H1 (cell line): ENCODE measurements around the gene PRSS16. TPM values are rescaled to one million over a fixed set of nuclear protein-coding genes. Genes with fewer than 3 reads are reported as not detected.

Source experiments
- CTCF ChIA-PET: fragments of 300-600 bp; sonication (Branson Sonifier 250); formaldehyde crosslinking; loops from one replicate; lab custom pipeline; 2021; ENCODE audit not compliant: partially characterized antibody; lab: Charles Lee
- POLR2A ChIA-PET: fragments of 300-600 bp; sonication (Branson Sonifier 250); formaldehyde crosslinking; loops from one replicate; lab custom pipeline; 2021; ENCODE audit warnings: inconsistent platforms; ENCODE audit not compliant: partially characterized antibody; lab: Charles Lee
- DNase-seq, 2 experiments: peaks; one replicate each; pipeline versions ENCODE4 v3.0.0 to v3.0.0-alpha.2; 2010 to 2022; ENCODE audit warnings: low spot score in 2 of 2, low read depth in 1 of 2, mixed read lengths in 1 of 2
- FAIRE-seq: peaks from 2 replicates; lab custom pipeline; 2011; peaks lifted over from hg19 to GRCh38; lab: Jason Lieb, UNC
- H2AFZ ChIP-seq: 2 replicates; pipeline ENCODE4 v1.8.1; 2012; ENCODE audit warnings: low read length, inconsistent platforms
- H2AK5ac ChIP-seq: 2 replicates; pipeline ENCODE4 v1.6.1; 2013; ENCODE audit warnings: low read depth, low read length
- H2BK120ac ChIP-seq: replicated peaks from 2 replicates; pipeline ENCODE3; 2013; ENCODE audit warnings: low read depth, low read length, inconsistent platforms
- H2BK12ac ChIP-seq: 2 replicates; pipeline ENCODE4 v1.6.1; 2013; ENCODE audit warnings: low read depth, low read length
- H2BK15ac ChIP-seq: 2 replicates; pipeline ENCODE4 v1.6.1; 2013; ENCODE audit warnings: low read length
- H2BK20ac ChIP-seq: 2 replicates; pipeline ENCODE4 v1.6.1; 2013; ENCODE audit warnings: low read length
- H2BK5ac ChIP-seq: 2 replicates; pipeline ENCODE4 v1.6.1; 2013; ENCODE audit warnings: low read depth, low read length
- H3K14ac ChIP-seq: 2 replicates; pipeline ENCODE4 v1.6.1; 2013; ENCODE audit warnings: inconsistent platforms; ENCODE audit not compliant: insufficient read length
- H3K18ac ChIP-seq: 2 replicates; pipeline ENCODE4 v1.6.1; 2013; ENCODE audit warnings: low read length; ENCODE audit errors: extremely low read depth
- H3K23ac ChIP-seq: 2 replicates; pipeline ENCODE4 v1.6.1; 2013; ENCODE audit warnings: inconsistent platforms; ENCODE audit not compliant: insufficient read length
- H3K23me2 ChIP-seq: 2 replicates; pipeline ENCODE4 v1.6.1; 2013; ENCODE audit warnings: low read depth, low read length
- H3K27ac ChIP-seq: 2 replicates; pipeline ENCODE4 v1.6.1; 2011; ENCODE audit warnings: low read depth, low read length, inconsistent platforms
- H3K27me3 ChIP-seq, 4 experiments: replicated peaks in 1 of 4; 1 replicate in 1 of 4; 2 replicates in 3 of 4; pipeline versions ENCODE4 v1.6.1 to v1.8.1; 2011 to 2013; ENCODE audit warnings: low read length in 3 of 4, mild to moderate bottlenecking in 3 of 4, inconsistent platforms in 2 of 4, mixed read lengths in 2 of 4, moderate library complexity in 1 of 4; ENCODE audit not compliant: control insufficient read depth in 3 of 4, insufficient read depth in 3 of 4; ENCODE audit errors: extremely low read depth in 1 of 4
- H3K36me3 ChIP-seq, 4 experiments: 2 replicates each; pipeline versions ENCODE4 v1.6.1 to v1.8.1; 2011 to 2013; ENCODE audit warnings: mild to moderate bottlenecking in 4 of 4, low read length in 3 of 4, moderate library complexity in 2 of 4, control low read depth in 1 of 4, inconsistent platforms in 1 of 4; ENCODE audit not compliant: insufficient read depth in 4 of 4, control insufficient read depth in 2 of 4
- H3K4ac ChIP-seq: replicated peaks from 2 replicates; pipeline ENCODE3; 2013; ENCODE audit warnings: low read length, low read depth, mixed read lengths, inconsistent platforms; ENCODE audit not compliant: insufficient read length
- H3K4me1 ChIP-seq, 4 experiments: replicated peaks in 1 of 4; 1 replicate in 1 of 4; 2 replicates in 3 of 4; pipeline versions ENCODE4 v1.6.1 to v1.8.1; 2011 to 2013; ENCODE audit warnings: low read length in 3 of 4, inconsistent platforms in 2 of 4, mixed read lengths in 1 of 4; ENCODE audit not compliant: insufficient read depth in 4 of 4, control insufficient read depth in 3 of 4
- H3K4me2 ChIP-seq, 2 experiments: 2 replicates each; pipeline versions ENCODE4 v1.6.1 to v1.8.1; 2011 to 2013; ENCODE audit warnings: low read depth in 2 of 2, low read length in 2 of 2, control low read depth in 1 of 2, inconsistent platforms in 1 of 2, mild to moderate bottlenecking in 1 of 2; ENCODE audit not compliant: insufficient read depth in 1 of 2
- H3K4me3 ChIP-seq, 4 experiments: fragments of 200-600, 300-600 bp in 1 of 4; sonication (generic), shearing (Covaris generic), sonication (Bioruptor Twin) in 1 of 4; 2 replicates each; pipeline versions ENCODE4 v1.5.1 to v1.8.1; 2011 to 2016; ENCODE audit warnings: low read length in 4 of 4, low read depth in 3 of 4, control low read depth in 2 of 4, inconsistent platforms in 2 of 4, mild to moderate bottlenecking in 2 of 4, mixed read lengths in 1 of 4, moderate library complexity in 1 of 4; ENCODE audit not compliant: insufficient read depth in 2 of 4; ENCODE audit errors: extremely low read depth in 1 of 4
- H3K56ac ChIP-seq: replicated peaks from 2 replicates; pipeline ENCODE3; 2013; ENCODE audit warnings: low read depth, mild to moderate bottlenecking, mixed read lengths, low read length, inconsistent platforms; ENCODE audit not compliant: insufficient read length
- H3K79me1 ChIP-seq: 2 replicates; pipeline ENCODE4 v1.6.1; 2013; ENCODE audit warnings: low read depth, low read length, control low read depth
- H3K79me2 ChIP-seq, 2 experiments: 2 replicates each; pipeline versions ENCODE4 v1.6.1 to v1.8.1; 2012 to 2013; ENCODE audit warnings: low read length in 2 of 2, mild to moderate bottlenecking in 2 of 2, inconsistent platforms in 1 of 2; ENCODE audit not compliant: insufficient read depth in 2 of 2, control insufficient read depth in 1 of 2
- H3K9ac ChIP-seq, 4 experiments: replicated peaks in 1 of 4; 1 replicate in 1 of 4; 2 replicates in 3 of 4; pipeline versions ENCODE4 v1.6.1 to v1.8.1; 2011 to 2013; ENCODE audit warnings: low read depth in 3 of 4, low read length in 3 of 4, control low read depth in 2 of 4, mild to moderate bottlenecking in 2 of 4, moderate library complexity in 2 of 4, inconsistent platforms in 1 of 4; ENCODE audit errors: extremely low read depth in 1 of 4
- H3K9me3 ChIP-seq, 2 experiments: 2 replicates each; pipeline versions ENCODE4 v1.6.1 to v1.8.1; 2012 to 2013; ENCODE audit warnings: mild to moderate bottlenecking in 2 of 2, moderate library complexity in 2 of 2, control low read depth in 1 of 2, inconsistent platforms in 1 of 2, low read depth in 1 of 2, low read length in 1 of 2, mixed read lengths in 1 of 2; ENCODE audit not compliant: insufficient read depth in 2 of 2
- H4K20me1 ChIP-seq, 2 experiments: replicated peaks in 1 of 2; 2 replicates each; pipeline versions ENCODE3 to v1.8.1; 2011 to 2013; ENCODE audit warnings: inconsistent platforms in 2 of 2, low read length in 2 of 2, mild to moderate bottlenecking in 1 of 2; ENCODE audit not compliant: insufficient read depth in 2 of 2, control insufficient read depth in 1 of 2
- H4K5ac ChIP-seq: 2 replicates; pipeline ENCODE4 v1.6.1; 2013; ENCODE audit warnings: low read length, low read depth, mixed read lengths, inconsistent platforms; ENCODE audit not compliant: insufficient read length
- H4K8ac ChIP-seq: 2 replicates; pipeline ENCODE4 v1.8.0; 2013; ENCODE audit warnings: mild to moderate bottlenecking, moderate library complexity, low read length, inconsistent platforms; ENCODE audit not compliant: insufficient read depth; ENCODE audit errors: extremely low read depth
- H4K91ac ChIP-seq: replicated peaks from 2 replicates; pipeline ENCODE3; 2013; ENCODE audit warnings: low read length, mixed read lengths, inconsistent platforms; ENCODE audit not compliant: insufficient read length
- ASH2L ChIP-seq: fragments of 200-600, 300-600 bp; sonication (generic); IDR thresholded peaks from one replicate; pipeline ENCODE4 v1.7.1; 2017; ENCODE audit warnings: low read length
- CHD1 ChIP-seq: IDR thresholded peaks from 2 replicates; pipeline ENCODE4 v1.6.1; 2012; ENCODE audit warnings: low read depth, low read length, improper control_type of control experiment
- KDM4A ChIP-seq: IDR thresholded peaks from one replicate; pipeline ENCODE4 v1.7.1; 2012; ENCODE audit warnings: low read depth, mild to moderate bottlenecking, moderate library complexity, low read length, inconsistent platforms; ENCODE audit not compliant: severe bottlenecking
- PHF8 ChIP-seq: fragments of 200-600 bp; sonication (generic); conservative IDR thresholded peaks from 2 replicates; pipeline ENCODE4 v1.7.1; 2012; ENCODE audit warnings: low read depth, mild to moderate bottlenecking, inconsistent platforms, low read length, moderate library complexity
- POLR2A ChIP-seq, 2 experiments: IDR thresholded peaks; 1 replicate in 1 of 2; 2 replicates in 1 of 2; pipeline ENCODE4 v1.6.1; 2011; ENCODE audit warnings: low read depth in 2 of 2, low read length in 2 of 2, mild to moderate bottlenecking in 2 of 2; ENCODE audit errors: control extremely low read depth in 1 of 2
- SUZ12 ChIP-seq: fragments of 200-600 bp; sonication (generic); IDR thresholded peaks from 2 replicates; pipeline ENCODE4 v1.6.1; 2012; ENCODE audit warnings: mild to moderate bottlenecking, inconsistent platforms, low read length, moderate library complexity, mixed read lengths
- TAF1 ChIP-seq: IDR thresholded peaks from 2 replicates; pipeline ENCODE4 v1.6.1; 2011; ENCODE audit warnings: mild to moderate bottlenecking, low read depth, low read length
- YY1 ChIP-seq: IDR thresholded peaks from 2 replicates; pipeline ENCODE4 v1.6.1; 2011; ENCODE audit warnings: low read depth, mild to moderate bottlenecking, low read length
- WGBS, 2 experiments: shearing (Covaris generic) in 1 of 2; methylation state at CpG; one replicate each; pipeline versions ENCODE4 v1.1.6 to v1.1.7; 2013 to 2015; ENCODE audit warnings: low lambda C conversion rate in 2 of 2, mixed read lengths in 2 of 2, inconsistent platforms in 1 of 2, low coverage in 1 of 2, missing lambda C conversion rate in 1 of 2; ENCODE audit not compliant: insufficient replicate concordance in 2 of 2, insufficient coverage in 1 of 2, insufficient read length in 1 of 2; ENCODE audit errors: extremely low coverage in 1 of 2, missing lambda C conversion rate in 1 of 2; 5-methylcytosine and 5-hydroxymethylcytosine counted together
- polyA plus RNA-seq, 7 experiments: library from polyadenylated mRNA; depleted of rRNA in 3 of 7; stranded (reverse) in 5 of 7; unstranded in 2 of 7; fragments of >200 nt in 5 of 7; fragments of 200-250 nt in 2 of 7; gene quantifications; 1 replicate in 5 of 7; 2 replicates in 1 of 7; 4 replicates in 1 of 7; pipeline versions ENCODE4 v1.2.1 to v1.2.3, GENCODE V29; 2011 to 2013; ENCODE audit warnings: missing spikeins in 2 of 7, mixed read lengths in 2 of 7
- total RNA-seq: library from RNA; stranded (reverse); fragmentation: NEBNext Ultra II Directional; extraction: Animal tissue kit (Norgen Biotek cat#: 25700); gene quantifications from 2 replicates; pipeline ENCODE4 v1.2.1, GENCODE V29; 2021
- TF ChIP-seq, protein P1 (sequence below): IDR thresholded peaks from 2 replicates; pipeline ENCODE4 v1.6.1; 2012; ENCODE audit warnings: inconsistent platforms
- TF ChIP-seq, protein P2 (sequence below): IDR thresholded peaks from 2 replicates; pipeline ENCODE4 v1.6.1; 2012; ENCODE audit warnings: inconsistent platforms

The PRSS16 gene
- total and polyA plus RNA-seq, 2 of the 8 experiments (the other 6 are each of a cell fraction or from before 2014, with no cell fraction given) = 20.2 to 38.9 TPM

DNA sequence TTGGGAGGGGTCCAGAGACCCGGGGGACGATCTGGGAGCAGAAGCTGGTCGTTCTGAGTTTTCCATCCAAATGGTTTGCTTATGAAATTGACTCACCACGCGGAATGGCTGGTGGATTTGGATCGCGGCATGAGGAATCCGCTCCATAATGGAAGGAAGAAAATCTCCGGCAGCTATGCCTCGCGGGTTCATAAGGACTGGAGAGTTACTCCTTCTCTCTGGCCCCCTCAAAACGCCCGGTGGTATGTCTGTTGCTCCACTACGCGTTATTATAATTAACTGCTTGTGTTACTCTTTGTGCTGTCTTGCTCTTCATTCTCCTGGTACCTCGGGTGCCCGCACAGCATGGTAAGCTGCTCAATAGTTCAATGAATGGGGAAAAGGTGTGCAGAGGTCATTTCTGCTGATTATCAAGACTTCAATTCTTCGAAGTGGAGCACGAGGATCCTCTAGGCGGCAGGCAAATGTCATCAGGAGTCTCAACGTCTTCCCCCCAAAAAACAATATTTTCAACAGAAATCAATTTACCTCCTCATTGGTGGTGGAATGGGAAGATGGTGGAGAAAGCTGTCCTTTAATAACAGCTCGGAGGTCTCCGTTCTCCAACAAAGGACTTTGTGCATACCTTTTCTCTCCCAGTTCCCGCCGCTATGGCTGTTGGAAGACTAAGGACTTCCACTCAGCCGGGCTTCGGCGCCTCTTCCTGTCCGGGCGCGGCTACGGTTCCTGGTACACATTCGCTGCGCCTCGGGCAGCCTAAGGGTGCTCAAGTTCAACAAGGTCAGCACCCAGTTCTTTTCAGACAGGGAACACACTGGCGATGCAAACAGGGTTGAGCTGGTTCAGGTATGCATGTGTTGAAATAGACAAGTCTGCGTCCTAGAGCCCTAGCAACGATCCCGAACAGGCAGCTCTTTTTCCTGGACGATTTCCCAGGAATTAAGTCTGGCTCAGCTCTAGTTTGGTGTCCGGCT, 9.2 kb upstream of the PRSS16 start:
- no peak for FAIRE-seq
- peak; percentile 49; the same call in 1 of the 2 replicates for TF ChIP-seq TAF1
- 0 out of 2 replicates have a peak, but pooled peaks have one; percentile 3 for TF ChIP-seq YY1
- TF ChIP-seq, protein P1, sequence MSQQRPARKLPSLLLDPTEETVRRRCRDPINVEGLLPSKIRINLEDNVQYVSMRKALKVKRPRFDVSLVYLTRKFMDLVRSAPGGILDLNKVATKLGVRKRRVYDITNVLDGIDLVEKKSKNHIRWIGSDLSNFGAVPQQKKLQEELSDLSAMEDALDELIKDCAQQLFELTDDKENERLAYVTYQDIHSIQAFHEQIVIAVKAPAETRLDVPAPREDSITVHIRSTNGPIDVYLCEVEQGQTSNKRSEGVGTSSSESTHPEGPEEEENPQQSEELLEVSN = peak; percentile 99
- TF ChIP-seq SUZ12 = peak; percentile 52; the same call in 1 of the 2 replicates
- no peak for TF ChIP-seq POLR2A (IDR thresholded peaks at IDR 0.05; ENCODE audit: control extremely low read depth in 1 of 2, low read depth in 2 of 2, low read length in 2 of 2)
- peak; percentile 68 for TF ChIP-seq KDM4A
- TF ChIP-seq ASH2L = peak; percentile 37
- TF ChIP-seq, protein P2, sequence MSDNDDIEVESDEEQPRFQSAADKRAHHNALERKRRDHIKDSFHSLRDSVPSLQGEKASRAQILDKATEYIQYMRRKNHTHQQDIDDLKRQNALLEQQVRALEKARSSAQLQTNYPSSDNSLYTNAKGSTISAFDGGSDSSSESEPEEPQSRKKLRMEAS = peak; percentile 94
- peak; percentile 37; the same call in 1 of the 2 replicates for TF ChIP-seq PHF8
- no peak for TF ChIP-seq CHD1

More for the DNA sequence above, 9.2 kb upstream of the PRSS16 start:
- Histone ChIP-seq H3K79me1 (no peaks in the 10 kb centered on the region), H3K79me2 (no peaks in the 10 kb centered on the region), H4K5ac (peak overlapping the region; percentile 5), H2BK15ac (no peak overlapping the region), H3K23ac (no peak overlapping the region), H2BK120ac (no peak overlapping the region), H2AK5ac (no peak overlapping the region), H3K9ac (peak overlapping the region in 3 of 4 experiments; percentile 39 to 50 (median 41); a peak in 3 of 7 replicates), H2BK5ac (no peak overlapping the region), H3K27me3 (peaks cover 0 to 11% (median 7%) of the 10 kb centered on the region in 4 experiments; a peak in 5 of 7 replicates), H3K14ac (no peak overlapping the region), H3K4ac (no peak overlapping the region), H4K20me1 (no peaks in the 10 kb centered on the region), H3K36me3 (no peaks in the 10 kb centered on the region), H3K23me2 (peaks cover 12% of the 10 kb centered on the region), H3K4me3 (peak overlapping the region; percentile 75 to 93 (median 90)), H3K56ac (peak overlapping the region; percentile 19), H4K8ac (no peak overlapping the region), H3K18ac (peak overlapping the region; percentile 34; the same call in 1 of the 2 replicates), H3K4me2 (peak overlapping the region; percentile 80 to 94), H2BK12ac (0 out of 2 replicates have a peak overlapping the region, but pooled peaks have one; percentile 18), H2BK20ac (no peak overlapping the region), H4K91ac (no peak overlapping the region), H3K9me3 (no peaks in the 10 kb centered on the region), H3K4me1 (peaks cover 0 to 4% (median 0%) of the 10 kb centered on the region in 4 experiments; a peak in 1 of 7 replicates), H3K27ac (no peak overlapping the region), H2AFZ (peak overlapping the region; percentile 89)
- CTCF ChIA-PET = interaction anchor here (0.6 to 2.6 kb wide), 12 partner anchors 13 to 234 kb away, joined by 3 to 8 read pairs (median 3); partner anchors contain the start of gene ZNF184
- peak in 1 of 2 experiments; percentile 77 for DNase-seq
- 6% methylated on average over 41 of the region's 41 CpGs; no CpG with 5 or more reads in 1 of the 2 experiments for WGBS, 2 experiments
- POLR2A ChIA-PET = interaction anchor here (1.3 to 4.2 kb wide), 4 partner anchors 13 to 633 kb away, joined by 4 to 15 read pairs (median 4); a partner anchor contains a TSS
